HepG2 (cell line): ENCODE results near the gene TSHZ2. TPM values are rescaled to one million over a fixed set of nuclear protein-coding genes. Genes with fewer than 3 reads are reported as not detected.

Experiments used
- ATF7 ChIP-seq, 2 experiments: fragments of 450-650 bp in 1 of 2; sonication (generic) in 1 of 2; formaldehyde crosslinking in 1 of 2; IDR thresholded peaks; 2 replicates each; pipeline versions ENCODE4 v1.4.0 to v1.6.1; 2016 to 2020; ENCODE audit warnings: antibody characterized with exemption in 1 of 2, mild to moderate bottlenecking in 1 of 2, missing genetic modification reagents in 1 of 2
- CENPX ChIP-seq: sonication (generic); formaldehyde crosslinking; IDR thresholded peaks from 2 replicates; pipeline ENCODE4 v1.9.0; 2021; ENCODE audit warnings: mild to moderate bottlenecking, missing genetic modification reagents, moderate library complexity
- DNMT3B ChIP-seq: conservative IDR thresholded peaks from 2 replicates; pipeline ENCODE4 v1.6.1; 2016; ENCODE audit warnings: missing biosample characterization, control low read depth
- FOXA3 ChIP-seq: IDR thresholded peaks from 2 replicates; pipeline ENCODE4 v1.6.1; 2016; ENCODE audit warnings: missing genetic modification reagents, missing compliant biosample characterization
- HDAC6 ChIP-seq: fragments of 200-600 bp; sonication (generic); IDR thresholded peaks from 2 replicates; pipeline ENCODE4 v1.7.0; 2017; ENCODE audit warnings: mild to moderate bottlenecking, antibody characterized with exemption, low read length, low read depth
- HHEX ChIP-seq: IDR thresholded peaks from 2 replicates; pipeline ENCODE4 v1.6.1; 2016; ENCODE audit warnings: control low read depth
- MXD4 ChIP-seq: IDR thresholded peaks from 2 replicates; pipeline ENCODE4 v1.6.1; 2016; ENCODE audit warnings: mild to moderate bottlenecking, missing biosample characterization, missing genetic modification reagents
- PCBP2 ChIP-seq: fragments of 200-400 bp; formaldehyde crosslinking; optimal IDR thresholded peaks from 2 replicates; pipeline ENCODE3; 2018; ENCODE audit warnings: low read length, low read depth; ENCODE audit not compliant: poor library complexity, severe bottlenecking
- RFXAP ChIP-seq: sonication (generic); formaldehyde crosslinking; IDR thresholded peaks from 2 replicates; pipeline ENCODE4 v1.4.0; 2020; ENCODE audit warnings: missing genetic modification reagents, borderline replicate concordance
- SMARCC2 ChIP-seq: fragments of 450-650 bp; IDR thresholded peaks from 2 replicates; pipeline ENCODE4 v1.6.1; 2017; ENCODE audit warnings: antibody characterized with exemption, mild to moderate bottlenecking
- SP1 ChIP-seq, 2 experiments: fragments of 450-650 bp in 1 of 2; sonication (generic) in 1 of 2; formaldehyde crosslinking in 1 of 2; IDR thresholded peaks; 2 replicates each; pipeline versions ENCODE4 v1.4.0 to v1.6.1; 2016 to 2020; ENCODE audit warnings: missing genetic modification reagents in 1 of 2
- SRY ChIP-seq: sonication (generic); formaldehyde crosslinking; IDR thresholded peaks from 2 replicates; pipeline ENCODE4 v1.8.0; 2022; ENCODE audit warnings: mild to moderate bottlenecking, missing genetic modification reagents
- U2AF2 ChIP-seq: fragments of 200-400 bp; formaldehyde crosslinking; IDR thresholded peaks from 2 replicates; pipeline ENCODE4 v1.6.1; 2017; ENCODE audit warnings: low read depth, mild to moderate bottlenecking, low read length
- ZBTB20 ChIP-seq: sonication (generic); formaldehyde crosslinking; IDR thresholded peaks from 2 replicates; pipeline ENCODE4 v1.8.1; 2023; ENCODE audit warnings: missing genetic modification reagents, low read depth, mild to moderate bottlenecking, borderline replicate concordance
- ZMYM3 ChIP-seq: sonication (generic); formaldehyde crosslinking; IDR thresholded peaks from 2 replicates; pipeline ENCODE4 v1.5.1; 2020; ENCODE audit warnings: mild to moderate bottlenecking, missing genetic modification reagents
- ZNF12 ChIP-seq: sonication (generic); formaldehyde crosslinking; IDR thresholded peaks from 2 replicates; pipeline ENCODE4 v1.5.0; 2020; ENCODE audit warnings: missing genetic modification reagents
- ZNF253 ChIP-seq: sonication (generic); formaldehyde crosslinking; IDR thresholded peaks from 2 replicates; pipeline ENCODE4 v1.8.0; 2022; ENCODE audit warnings: mild to moderate bottlenecking, missing genetic modification reagents, borderline replicate concordance
- ZNF451 ChIP-seq: sonication (generic); formaldehyde crosslinking; IDR thresholded peaks from 2 replicates; pipeline ENCODE4 v1.5.0; 2020; ENCODE audit warnings: mild to moderate bottlenecking, missing genetic modification reagents
- ZNF484 ChIP-seq: sonication (generic); formaldehyde crosslinking; IDR thresholded peaks from 2 replicates; pipeline ENCODE4 v1.5.1; 2020; ENCODE audit warnings: mild to moderate bottlenecking, low read depth, missing genetic modification reagents, borderline replicate concordance
- ZNF562 ChIP-seq: sonication (generic); formaldehyde crosslinking; IDR thresholded peaks from 2 replicates; pipeline ENCODE4 v1.8.0; 2022; ENCODE audit warnings: missing genetic modification reagents, borderline replicate concordance
- ZNF589 ChIP-seq: sonication (generic); formaldehyde crosslinking; conservative IDR thresholded peaks from 2 replicates; pipeline ENCODE4 v1.8.0; 2022; ENCODE audit warnings: mild to moderate bottlenecking, moderate library complexity, missing genetic modification reagents
- ZNF615 ChIP-seq: sonication (generic); formaldehyde crosslinking; IDR thresholded peaks from 2 replicates; pipeline ENCODE4 v1.5.0; 2020; ENCODE audit warnings: mild to moderate bottlenecking, missing genetic modification reagents, borderline replicate concordance
- ZNF703 ChIP-seq: sonication (generic); formaldehyde crosslinking; IDR thresholded peaks from 2 replicates; pipeline ENCODE4 v1.5.1; 2020; ENCODE audit warnings: missing genetic modification reagents, mild to moderate bottlenecking, moderate library complexity, borderline replicate concordance
- ZNF773 ChIP-seq: sonication (generic); formaldehyde crosslinking; IDR thresholded peaks from 2 replicates; pipeline ENCODE4 v1.4.0; 2020; ENCODE audit warnings: missing genetic modification reagents, borderline replicate concordance
- polyA plus RNA-seq, 8 experiments: library from polyadenylated mRNA; depleted of rRNA in 3 of 8; stranded (reverse) in 7 of 8; unstranded in 1 of 8; fragments of >200 nt; fragmentation: Illumina TruSeq in 4 of 8; extraction: Trizol in 4 of 8; gene quantifications; 2 replicates each; pipeline versions ENCODE4 v1.2.1 to v1.2.3, GENCODE V29; 2011 to 2016; ENCODE audit warnings: low read depth in 4 of 8, missing spikeins in 1 of 8, mixed read lengths in 1 of 8; ENCODE audit not compliant: insufficient read depth in 1 of 8
- total RNA-seq, 5 experiments: library from RNA; depleted of rRNA; stranded (reverse); fragments of >200 nt; fragmentation: Illumina TruSeq; extraction: Trizol; gene quantifications; 2 replicates each; pipeline ENCODE4 v1.2.3, GENCODE V29; 2016; ENCODE audit warnings: low read depth in 1 of 5
- TF ChIP-seq, protein P1 (sequence below): sonication (generic); formaldehyde crosslinking; IDR thresholded peaks from 2 replicates; pipeline ENCODE4 v1.8.0; 2022; ENCODE audit warnings: mild to moderate bottlenecking, missing genetic modification reagents, borderline replicate concordance
- TF ChIP-seq, protein P2 (sequence below): sonication (generic); formaldehyde crosslinking; IDR thresholded peaks from 2 replicates; pipeline ENCODE4 v1.4.0; 2020; ENCODE audit warnings: missing genetic modification reagents
- TF ChIP-seq, protein P3 (sequence below): sonication (generic); formaldehyde crosslinking; IDR thresholded peaks from 2 replicates; pipeline ENCODE4 v1.8.1; 2022; ENCODE audit warnings: mild to moderate bottlenecking, missing genetic modification reagents

Gene TSHZ2
- total and polyA plus RNA-seq, 2 of the 13 experiments (the other 11 are each of a cell fraction or from before 2014, with no cell fraction given): 0.01 TPM; not detected in 1

DNA sequence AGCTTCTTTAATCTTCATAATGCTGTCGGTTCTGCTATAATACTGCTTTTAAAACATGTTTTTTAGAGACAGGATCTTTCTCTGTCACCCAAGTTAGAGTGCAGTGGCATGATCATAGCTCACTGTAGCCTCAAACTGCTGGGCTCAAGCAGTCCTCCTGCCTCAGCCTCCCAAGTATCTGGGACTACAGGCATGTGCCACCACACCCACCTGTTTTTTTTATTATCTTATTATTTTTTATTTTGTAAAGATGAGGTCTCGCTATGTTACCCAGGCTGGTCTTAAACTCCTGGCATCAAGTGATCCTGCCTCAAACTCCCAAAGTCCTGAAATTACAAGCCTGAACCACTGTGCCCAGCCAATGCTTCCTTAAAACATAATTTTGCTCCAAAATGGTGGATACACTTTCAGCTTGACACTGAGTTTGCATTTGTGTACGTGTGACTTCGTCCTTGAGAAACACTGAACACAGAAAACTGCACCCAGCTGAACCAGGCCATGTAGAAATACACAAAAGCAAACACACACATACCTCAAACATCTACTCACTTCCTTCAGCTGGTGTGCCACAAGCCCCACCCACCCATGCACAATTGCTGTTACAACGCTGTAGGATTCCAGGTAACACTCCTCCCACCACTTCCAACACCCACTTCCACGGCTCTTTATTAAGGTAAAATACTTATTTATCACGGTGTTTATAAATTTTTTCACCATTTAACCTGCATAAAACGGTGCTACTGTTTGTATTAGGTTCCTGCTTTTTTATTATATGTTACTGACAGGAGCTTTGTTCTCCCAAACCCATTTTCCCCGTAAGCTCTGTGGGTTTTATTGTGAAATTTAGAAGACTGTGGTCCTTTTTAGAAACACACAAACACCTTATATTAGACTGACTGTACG lies 109.1 kb downstream of the TSHZ2 start (continued):
- TF ChIP-seq, protein P1, sequence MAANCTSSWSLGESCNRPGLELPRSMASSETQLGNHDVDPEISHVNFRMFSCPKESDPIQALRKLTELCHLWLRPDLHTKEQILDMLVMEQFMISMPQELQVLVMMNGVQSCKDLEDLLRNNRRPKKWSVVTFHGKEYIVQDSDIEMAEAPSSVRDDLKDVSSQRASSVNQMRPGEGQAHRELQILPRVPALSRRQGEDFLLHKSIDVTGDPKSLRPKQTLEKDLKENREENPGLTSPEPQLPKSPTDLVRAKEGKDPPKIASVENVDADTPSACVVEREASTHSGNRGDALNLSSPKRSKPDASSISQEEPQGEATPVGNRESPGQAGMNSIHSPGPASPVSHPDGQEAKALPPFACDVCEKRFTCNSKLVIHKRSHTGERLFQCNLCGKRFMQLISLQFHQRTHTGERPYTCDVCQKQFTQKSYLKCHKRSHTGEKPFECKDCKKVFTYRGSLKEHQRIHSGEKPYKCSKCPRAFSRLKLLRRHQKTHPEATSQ (CRISPR knock-in tag): no peak
- TF ChIP-seq HDAC6 (peak; percentile 81; the same call in 1 of the 2 replicates), FOXA3 (CRISPR knock-in tag) (peak; percentile 98), SMARCC2 (no peak), ATF7 (IDR thresholded peaks at IDR 0.05) (peak; percentile 79; the same call in 1 of the 2 replicates), ATF7 (CRISPR knock-in tag; IDR thresholded peaks at IDR 0.05) (peak; percentile 95), DNMT3B (CRISPR knock-in tag) (peak; percentile 96), ZMYM3 (CRISPR knock-in tag) (peak; percentile 71), ZNF562 (CRISPR knock-in tag) (no peak), U2AF2 (no peak), ZNF484 (CRISPR knock-in tag) (no peak), SP1 (IDR thresholded peaks at IDR 0.05) (no peak), SP1 (CRISPR knock-in tag; IDR thresholded peaks at IDR 0.05) (peak; percentile 85), RFXAP (CRISPR knock-in tag) (peak; percentile 79; the same call in 1 of the 2 replicates), MXD4 (CRISPR knock-in tag) (no peak), HHEX (CRISPR knock-in tag) (peak; percentile 68; the same call in 1 of the 2 replicates), PCBP2 (no peak), ZNF451 (CRISPR knock-in tag) (peak; percentile 45; the same call in 1 of the 2 replicates), ZNF615 (no peak), ZNF773 (CRISPR knock-in tag) (no peak), ZBTB20 (CRISPR knock-in tag) (peak; percentile 95; the same call in 1 of the 2 replicates), CENPX (CRISPR knock-in tag) (no peak), ZNF253 (CRISPR knock-in tag) (no peak), ZNF703 (CRISPR knock-in tag) (no peak), ZNF12 (peak; percentile 83), SRY (CRISPR knock-in tag) (no peak), ZNF589 (CRISPR knock-in tag) (no peak)
- TF ChIP-seq, protein P2, sequence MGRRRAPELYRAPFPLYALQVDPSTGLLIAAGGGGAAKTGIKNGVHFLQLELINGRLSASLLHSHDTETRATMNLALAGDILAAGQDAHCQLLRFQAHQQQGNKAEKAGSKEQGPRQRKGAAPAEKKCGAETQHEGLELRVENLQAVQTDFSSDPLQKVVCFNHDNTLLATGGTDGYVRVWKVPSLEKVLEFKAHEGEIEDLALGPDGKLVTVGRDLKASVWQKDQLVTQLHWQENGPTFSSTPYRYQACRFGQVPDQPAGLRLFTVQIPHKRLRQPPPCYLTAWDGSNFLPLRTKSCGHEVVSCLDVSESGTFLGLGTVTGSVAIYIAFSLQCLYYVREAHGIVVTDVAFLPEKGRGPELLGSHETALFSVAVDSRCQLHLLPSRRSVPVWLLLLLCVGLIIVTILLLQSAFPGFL (CRISPR knock-in tag): no peak
- TF ChIP-seq, protein P3, sequence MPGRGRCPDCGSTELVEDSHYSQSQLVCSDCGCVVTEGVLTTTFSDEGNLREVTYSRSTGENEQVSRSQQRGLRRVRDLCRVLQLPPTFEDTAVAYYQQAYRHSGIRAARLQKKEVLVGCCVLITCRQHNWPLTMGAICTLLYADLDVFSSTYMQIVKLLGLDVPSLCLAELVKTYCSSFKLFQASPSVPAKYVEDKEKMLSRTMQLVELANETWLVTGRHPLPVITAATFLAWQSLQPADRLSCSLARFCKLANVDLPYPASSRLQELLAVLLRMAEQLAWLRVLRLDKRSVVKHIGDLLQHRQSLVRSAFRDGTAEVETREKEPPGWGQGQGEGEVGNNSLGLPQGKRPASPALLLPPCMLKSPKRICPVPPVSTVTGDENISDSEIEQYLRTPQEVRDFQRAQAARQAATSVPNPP (CRISPR knock-in tag): no peak; the same call in 1 of the 2 replicates
